Dedifferentiated amniotic fluid mesenchymal stem cell (primary cell): Measurements from ENCODE around the gene LDB2.
A peak's percentile ranks its signal among the peaks of the same experiment; 100 is the strongest.

Source experiments
- DNase-seq: peaks from one replicate; pipeline ENCODE4 v3.0.0-alpha.2; 2016; ENCODE audit errors: extremely low spot score

The LDB2 gene

GRCh38 chr4:16721613-16722291 is 176.7 kb downstream of the LDB2 start:
- peak; percentile 58 for DNase-seq

DNA sequence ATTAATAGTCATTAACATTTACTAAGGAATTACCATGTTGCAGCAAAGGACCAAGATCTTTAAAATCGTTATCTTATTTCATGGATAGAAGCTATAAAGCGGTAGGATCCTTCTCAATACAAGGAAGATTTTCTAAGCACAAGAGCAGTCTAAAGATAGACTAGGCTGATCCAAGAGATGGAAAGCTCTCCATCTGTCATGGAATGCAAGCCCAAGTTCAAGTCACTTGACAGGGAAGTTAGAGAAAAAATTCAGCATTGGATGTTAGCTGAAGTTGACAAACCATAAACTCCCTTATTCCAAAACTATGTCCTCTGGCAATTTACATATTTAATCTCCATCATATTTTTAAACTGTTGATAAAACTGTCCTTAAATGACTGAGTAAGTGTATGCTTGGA is 177.7 kb downstream of the LDB2 start:
- DNase-seq, result no peak

GRCh38 chr4:16717266-16717970 is 181.0 kb downstream of the LDB2 start:
- DNase-seq, result peak; percentile 31

DNA sequence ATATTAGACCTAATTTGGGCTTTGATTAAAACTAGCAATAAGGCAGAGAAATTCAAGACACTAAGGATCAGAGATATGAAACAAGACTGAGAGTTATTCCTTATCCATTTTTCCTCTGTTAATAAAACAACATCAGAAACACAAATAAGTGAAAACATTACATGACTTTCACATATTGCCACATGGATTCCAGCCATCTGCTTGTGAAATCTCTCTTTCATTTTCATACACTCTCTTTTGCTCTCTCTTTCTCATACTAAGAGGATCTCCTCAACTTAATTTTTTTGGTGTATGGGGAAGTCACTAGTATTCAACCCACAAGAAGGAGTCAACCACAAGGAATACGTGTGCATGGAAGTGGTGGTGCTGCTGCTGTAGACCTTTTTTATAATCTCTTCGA is 183.0 kb downstream of the LDB2 start:
- DNase-seq, result no peak

GRCh38 chr4:16714191-16714590 is 184.3 kb downstream of the LDB2 start:
- no peak for DNase-seq

DNA sequence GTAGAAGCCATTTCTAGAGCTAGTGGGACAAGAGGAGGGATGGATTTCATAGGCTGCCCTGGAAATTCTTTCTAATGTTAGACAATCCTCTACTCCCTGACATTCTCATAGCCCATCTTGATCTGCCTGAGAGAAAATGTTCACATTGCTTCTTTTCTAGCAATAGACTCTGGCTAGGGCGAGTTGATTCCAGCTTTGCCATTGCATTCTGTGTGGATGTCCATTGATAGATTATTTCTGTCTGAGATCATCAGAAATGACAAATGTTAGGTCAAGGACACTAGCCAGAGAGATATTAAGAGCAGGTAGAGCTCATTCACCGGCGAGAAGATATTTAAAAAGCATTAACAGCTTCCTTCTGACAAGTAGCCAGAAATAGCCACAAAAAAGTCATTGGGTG is 184.7 kb downstream of the LDB2 start:
- no peak for DNase-seq

DNA sequence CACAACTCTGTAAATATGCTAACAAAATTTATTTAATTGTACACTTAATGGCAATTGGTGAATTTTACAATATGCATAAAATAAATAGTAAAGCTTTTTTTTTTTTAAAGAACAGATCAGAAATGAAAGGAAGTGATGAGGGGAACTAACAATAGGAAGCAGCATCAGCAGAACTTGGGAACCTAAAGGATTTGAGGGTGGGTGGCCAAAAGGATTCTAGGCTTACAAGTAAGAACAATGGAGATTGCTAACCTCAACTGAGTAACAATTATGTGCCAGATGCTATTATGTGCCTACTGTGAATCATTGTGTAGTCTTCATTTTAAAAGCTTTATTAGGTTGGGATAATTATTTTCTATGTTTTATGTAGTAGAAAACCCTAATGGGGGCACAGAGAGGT is 185.2 kb downstream of the LDB2 start:
- no peak for DNase-seq

DNA sequence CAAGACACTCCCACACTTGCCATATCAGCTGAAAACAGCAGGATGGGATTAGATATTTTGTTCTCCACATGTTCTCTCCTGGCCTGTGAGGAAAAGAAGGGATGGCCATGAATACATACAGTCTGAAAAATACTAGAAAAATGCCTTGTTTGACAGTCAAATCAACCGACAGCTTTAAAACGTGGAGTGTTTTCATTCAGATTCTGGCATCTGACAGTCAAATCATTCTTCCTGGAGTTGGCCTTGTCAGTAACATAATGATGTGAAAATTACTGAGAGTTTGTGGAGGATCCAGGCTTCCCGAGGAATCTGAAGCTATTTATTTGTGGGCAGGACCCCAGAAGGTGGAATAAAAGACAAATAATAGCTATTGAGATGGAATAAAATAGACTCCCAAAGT is 188.2 kb downstream of the LDB2 start:
- no peak for DNase-seq

DNA sequence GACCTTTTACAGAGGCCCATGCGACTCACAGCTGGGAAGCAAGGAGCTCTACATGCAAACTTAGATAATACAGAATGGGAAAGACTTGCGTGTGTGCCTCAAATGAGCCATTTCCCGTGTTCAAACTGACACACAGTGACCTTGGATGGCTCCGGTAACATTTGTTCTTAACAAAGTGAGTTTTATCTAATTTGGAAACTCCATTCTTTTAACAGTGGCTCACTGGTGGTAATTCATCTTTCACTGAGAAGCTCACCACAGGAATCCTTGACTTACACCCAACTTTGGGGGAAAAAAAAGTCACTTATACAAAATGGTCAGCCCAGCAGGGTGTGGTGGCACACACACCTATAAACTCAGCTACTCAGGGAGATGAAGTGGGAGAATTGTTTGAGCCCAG is 190.6 kb downstream of the LDB2 start:
- DNase-seq, result no peak

DNA sequence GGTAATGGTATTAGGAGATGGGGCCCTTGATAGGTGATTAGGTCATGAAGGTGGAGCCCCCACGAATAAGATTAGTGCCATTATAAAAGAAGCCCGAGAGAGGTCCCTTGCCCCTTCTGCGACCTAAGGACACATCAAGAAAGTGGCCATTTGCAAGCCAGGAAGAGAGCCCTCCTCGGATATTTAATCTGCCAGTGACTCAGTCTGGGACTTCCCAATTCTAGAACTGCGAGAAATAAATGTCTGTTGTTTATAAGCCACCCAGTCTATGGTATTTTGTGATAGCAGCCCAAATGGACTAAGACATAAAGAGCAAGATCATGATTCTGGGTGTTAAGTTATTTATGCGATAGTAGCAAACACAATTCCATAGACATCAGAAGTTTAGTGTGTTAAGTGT is 192.2 kb downstream of the LDB2 start:
- DNase-seq, result no peak

DNA sequence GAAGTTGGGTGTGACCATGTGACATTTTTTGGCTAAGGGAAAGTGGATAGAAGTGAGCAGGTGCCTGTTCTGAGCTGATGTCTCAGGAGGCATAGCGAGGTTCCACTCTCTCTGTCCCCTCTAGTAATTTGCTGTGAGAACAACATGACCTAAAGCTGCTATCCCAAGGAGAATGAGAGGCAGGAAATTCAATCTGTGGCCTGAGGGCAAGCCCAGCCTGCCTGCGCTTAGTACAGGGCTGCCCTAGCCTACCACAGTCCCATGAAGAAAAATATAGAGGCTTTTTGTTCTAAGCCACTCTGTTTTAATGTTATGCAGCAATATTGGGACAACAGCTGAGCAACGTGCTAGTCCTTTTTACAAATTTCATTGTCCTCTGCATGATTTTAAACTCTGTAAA is 193.1 kb downstream of the LDB2 start:
- no peak for DNase-seq

DNA sequence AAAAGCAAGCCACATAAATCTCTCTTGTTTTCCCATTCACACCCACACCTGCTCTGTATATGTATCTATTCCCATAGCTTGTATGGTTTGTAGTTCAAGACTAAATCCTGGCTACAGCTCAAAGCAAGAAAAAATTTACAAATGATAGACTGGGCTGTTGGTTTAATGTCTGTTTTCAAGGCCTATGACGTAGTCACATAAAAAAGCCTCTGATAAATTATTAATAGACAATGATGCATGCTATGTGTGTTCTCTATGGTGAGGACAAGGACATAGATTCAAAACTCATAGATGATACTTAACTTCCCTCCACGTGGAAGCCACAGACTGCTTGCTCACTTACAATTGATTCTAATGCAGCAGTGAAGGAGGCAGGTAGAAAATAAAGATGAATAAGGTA is 194.0 kb downstream of the LDB2 start:
- no peak for DNase-seq

GRCh38 chr4:16695896-16696295 is 202.5 kb downstream of the LDB2 start:
- DNase-seq, result no peak

GRCh38 chr4:16694884-16695276 is 203.6 kb downstream of the LDB2 start:
- DNase-seq, result no peak

DNA sequence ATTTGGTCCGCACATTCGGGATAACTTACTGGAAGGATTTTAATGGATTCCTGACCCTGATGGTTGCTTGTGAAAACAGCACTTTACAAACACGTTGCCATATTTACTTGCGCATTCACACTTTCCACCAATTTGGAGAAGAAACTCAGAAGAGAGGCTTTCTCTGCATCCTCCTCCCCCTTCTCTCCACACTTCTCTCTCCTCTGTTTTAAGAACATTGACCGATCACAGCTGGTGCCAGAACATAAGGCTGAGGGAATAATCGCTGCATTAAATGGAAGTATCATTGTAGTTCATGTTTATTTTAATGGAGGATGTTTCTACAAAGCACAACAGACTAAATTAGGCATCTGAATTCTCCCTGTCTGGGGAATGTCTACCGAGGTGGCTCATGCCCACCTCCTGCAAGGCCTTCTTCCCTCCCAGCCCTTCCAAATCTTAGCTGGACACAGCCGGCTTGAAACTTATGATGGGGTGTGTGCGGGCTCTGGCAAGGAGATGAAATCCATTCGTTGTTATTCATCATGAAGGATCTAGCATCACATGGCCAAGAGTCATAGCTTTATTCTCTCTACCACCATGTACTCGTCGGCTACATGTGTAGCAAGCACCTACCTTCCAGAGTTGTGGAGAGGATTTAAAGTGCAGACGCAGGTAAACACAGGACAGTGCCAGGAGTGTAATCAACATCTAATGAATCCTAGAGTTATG is 204.1 kb downstream of the LDB2 start:
- no peak for DNase-seq

DNA sequence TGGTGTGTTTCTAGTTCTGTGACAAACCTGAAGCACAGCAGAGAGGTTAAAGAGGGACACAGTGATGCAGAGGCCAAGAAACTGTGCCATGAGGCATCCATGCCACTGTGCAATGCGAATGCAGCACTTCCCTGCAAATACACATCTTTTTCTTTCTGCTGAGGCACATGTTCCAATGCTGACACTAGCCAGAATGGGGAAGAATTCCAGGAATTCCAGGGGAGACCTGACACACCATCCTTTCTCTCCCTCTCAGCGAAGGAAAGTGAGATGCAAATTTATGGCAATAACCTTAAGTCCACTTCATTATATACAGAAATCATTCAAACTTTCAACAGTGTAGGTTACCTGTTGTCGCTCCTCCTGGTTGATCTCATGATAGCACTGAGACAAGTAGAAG is 204.8 kb downstream of the LDB2 start:
- no peak for DNase-seq

- no peak for DNase-seq
These were observed 205.4 kb downstream of the LDB2 start for GRCh38 chr4:16692961-16693506.

- peak; percentile 49 for DNase-seq
These were observed 205.9 kb downstream of the LDB2 start for GRCh38 chr4:16692524-16692923.

- peak; percentile 44 for DNase-seq
These were observed 206.4 kb downstream of the LDB2 start for GRCh38 chr4:16692046-16692445.

GRCh38 chr4:16691450-16691849 is 207.0 kb downstream of the LDB2 start:
- no peak for DNase-seq

GRCh38 chr4:16687845-16688244 is 210.6 kb downstream of the LDB2 start:
- DNase-seq, result no peak

DNA sequence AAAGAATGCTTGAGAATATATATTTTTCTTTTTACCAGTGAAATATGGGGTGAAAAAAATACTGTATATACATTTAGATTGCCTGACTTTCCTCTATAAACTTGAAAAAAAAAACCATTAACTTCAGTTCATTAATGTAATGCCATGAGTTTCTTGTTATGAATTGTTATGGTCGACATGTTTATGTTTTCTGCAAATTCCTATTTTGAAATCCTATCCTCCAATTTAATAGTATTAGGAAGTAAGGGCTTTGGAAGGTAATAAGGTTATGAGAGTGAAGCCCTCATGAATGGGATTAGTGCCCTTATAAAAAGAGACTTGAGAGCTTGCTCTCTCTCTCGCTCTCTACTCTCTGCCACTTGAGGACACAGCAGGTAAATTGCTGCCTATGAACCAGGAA is 211.4 kb downstream of the LDB2 start:
- no peak for DNase-seq

DNA sequence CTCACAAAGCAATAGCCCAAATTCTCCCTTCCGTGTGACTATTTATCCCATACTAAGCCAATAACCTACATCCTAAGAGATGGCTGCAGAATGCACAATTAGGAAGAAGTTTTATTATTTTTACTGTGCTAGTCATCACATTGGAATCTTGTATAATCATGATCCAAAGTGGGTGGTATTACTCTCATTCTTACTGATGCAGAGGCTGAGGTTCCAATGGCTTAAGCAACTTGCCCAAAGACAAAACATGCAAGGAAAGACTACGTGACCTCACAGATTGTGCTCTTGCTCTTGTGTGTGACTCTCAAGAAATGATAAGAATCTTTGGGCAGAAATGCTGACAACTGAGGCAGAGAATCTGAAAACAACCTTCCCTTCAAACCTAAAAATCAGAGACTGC is 212.2 kb downstream of the LDB2 start:
- peak; percentile 94 for DNase-seq
